Activated naive CD4-positive, alpha-beta T cell treated with anti-CD3 and anti-CD28 coated beads, Interleukin-2, amount 50 U/mL, for 72 hours (primary cell): ENCODE results near the gene ATCAY. TPM values are rescaled to one million over a fixed set of nuclear protein-coding genes. Genes with fewer than 3 reads are reported as not detected.
"Not testable (repeated sequence)": the region's sequence is repeated elsewhere in the genome, so short reads cannot be mapped to it uniquely, and the experiment has no call there.

Experiments used
- ATAC-seq, 2 donors: fragments of 150-1000 bp; cut with Tn5 transposase; 2 replicates each; pipeline ENCODE4 v1.10.0; 2021; ENCODE audit warnings: mild to moderate bottlenecking in 2 of 2, moderate library complexity in 2 of 2
- DNase-seq, 2 donors: peaks; one replicate each; pipeline ENCODE4 v3.0.0; 2021 to 2022; ENCODE audit warnings: low spot score in 2 of 2
- H3K27ac Mint-ChIP-seq, 2 donors: one replicate each; pipeline ENCODE4 v1.8.0; 2022; ENCODE audit warnings: mild to moderate bottlenecking in 2 of 2, mixed read lengths in 2 of 2
- H3K36me3 Mint-ChIP-seq, 2 donors: one replicate each; pipeline ENCODE4 v1.8.0; 2022; ENCODE audit warnings: mixed read lengths in 2 of 2
- H3K9me3 Mint-ChIP-seq, 2 donors: one replicate each; pipeline ENCODE4 v1.8.0; 2022; ENCODE audit warnings: mixed read lengths in 2 of 2
- total RNA-seq, 2 donors: library from RNA; stranded (reverse); gene quantifications; one replicate each; pipeline ENCODE4 v1.2.3, GENCODE V29; 2022

Gene ATCAY
- total RNA-seq, 2 donors from 2014 or later: 0.39 TPM; not detected in 1

- ATAC-seq (no peak), DNase-seq (no peak)
- Mint-ChIP-seq H3K36me3 (no peaks in the 10 kb centered on the region), H3K27ac (no peak overlapping the region), H3K9me3 (no peaks in the 10 kb centered on the region)
Observed at GRCh38 chr19:3879656-3880055, 829 bp upstream of the ATCAY start.

- no peak for DNase-seq
- Mint-ChIP-seq H3K9me3 (no peaks in the 10 kb centered on the region), H3K36me3 (no peaks in the 10 kb centered on the region), H3K27ac (no peak overlapping the region)
- no peak for ATAC-seq
Observed at GRCh38 chr19:3881272-3882040, 971 bp downstream of the ATCAY start.

- Mint-ChIP-seq H3K36me3 (no peaks in the 10 kb centered on the region), H3K9me3 (no peaks in the 10 kb centered on the region), H3K27ac (no peak overlapping the region)
- DNase-seq (no peak), ATAC-seq (no peak)
Observed at GRCh38 chr19:3882041-3882384, 1.5 kb downstream of the ATCAY start.

GRCh38 chr19:3890591-3890990 lies 10.1 kb downstream of the ATCAY start:
- H3K9me3 Mint-ChIP-seq: no peaks in the 10 kb centered on the region
- ATAC-seq (no peak), DNase-seq (no peak)
- no peak overlapping the region for H3K27ac Mint-ChIP-seq
- no peaks in the 10 kb centered on the region for H3K36me3 Mint-ChIP-seq

- no peaks in the 10 kb centered on the region for H3K9me3 Mint-ChIP-seq
- no peaks in the 10 kb centered on the region for H3K36me3 Mint-ChIP-seq
- DNase-seq (no peak), ATAC-seq (no peak)
- no peak overlapping the region for H3K27ac Mint-ChIP-seq
Observed at GRCh38 chr19:3893509-3894179, 13.2 kb downstream of the ATCAY start.

GRCh38 chr19:3894959-3895358 lies 14.5 kb downstream of the ATCAY start:
- H3K27ac Mint-ChIP-seq, DNase-seq, H3K9me3 Mint-ChIP-seq, H3K36me3 Mint-ChIP-seq, ATAC-seq: not testable (repeated sequence)

- no peak for ATAC-seq
- Mint-ChIP-seq H3K9me3 (no peaks in the 10 kb centered on the region), H3K36me3 (no peaks in the 10 kb centered on the region), H3K27ac (no peak overlapping the region)
- no peak for DNase-seq
Observed at GRCh38 chr19:3895788-3896187, 15.3 kb downstream of the ATCAY start.

- H3K9me3 Mint-ChIP-seq: no peaks in the 10 kb centered on the region
- H3K36me3 Mint-ChIP-seq: no peaks in the 10 kb centered on the region
- H3K27ac Mint-ChIP-seq: no peak overlapping the region
- no peak for ATAC-seq
- DNase-seq: no peak
Observed at GRCh38 chr19:3897936-3898335, 17.5 kb downstream of the ATCAY start.

GRCh38 chr19:3898426-3898825 lies 17.9 kb downstream of the ATCAY start:
- H3K27ac Mint-ChIP-seq: no peak overlapping the region
- no peaks in the 10 kb centered on the region for H3K36me3 Mint-ChIP-seq
- H3K9me3 Mint-ChIP-seq: no peaks in the 10 kb centered on the region
- DNase-seq (no peak), ATAC-seq (no peak)

- ATAC-seq: no peak
- no peak for DNase-seq
- H3K9me3 Mint-ChIP-seq: no peaks in the 10 kb centered on the region
- no peak overlapping the region for H3K27ac Mint-ChIP-seq
- no peaks in the 10 kb centered on the region for H3K36me3 Mint-ChIP-seq
Observed at GRCh38 chr19:3899531-3900294, 19.2 kb downstream of the ATCAY start.

GRCh38 chr19:3902317-3902973 lies 22.0 kb downstream of the ATCAY start:
- ATAC-seq (no peak), DNase-seq (no peak)
- H3K36me3 Mint-ChIP-seq: no peaks in the 10 kb centered on the region
- no peak overlapping the region for H3K27ac Mint-ChIP-seq
- no peaks in the 10 kb centered on the region for H3K9me3 Mint-ChIP-seq

- no peak for DNase-seq
- ATAC-seq: no peak
- H3K9me3 Mint-ChIP-seq: no peaks in the 10 kb centered on the region
- H3K36me3 Mint-ChIP-seq: no peaks in the 10 kb centered on the region
- no peak overlapping the region for H3K27ac Mint-ChIP-seq
Observed at GRCh38 chr19:3904233-3904632, 23.7 kb downstream of the ATCAY start.

GRCh38 chr19:3907626-3908265 lies 27.3 kb downstream of the ATCAY start:
- Mint-ChIP-seq H3K27ac (no peak overlapping the region), H3K36me3 (no peaks in the 10 kb centered on the region), H3K9me3 (no peaks in the 10 kb centered on the region)
- no peak for ATAC-seq
- DNase-seq: no peak

GRCh38 chr19:3908266-3909054 lies 28.0 kb downstream of the ATCAY start:
- Mint-ChIP-seq H3K27ac (no peak overlapping the region), H3K9me3 (no peaks in the 10 kb centered on the region), H3K36me3 (no peaks in the 10 kb centered on the region)
- ATAC-seq: no peak
- no peak for DNase-seq

- no peak for DNase-seq
- Mint-ChIP-seq H3K27ac (no peak overlapping the region), H3K36me3 (no peaks in the 10 kb centered on the region), H3K9me3 (no peaks in the 10 kb centered on the region)
- no peak for ATAC-seq
Observed at GRCh38 chr19:3910105-3910504, 29.6 kb downstream of the ATCAY start.

GRCh38 chr19:3914199-3914598 lies 33.7 kb downstream of the ATCAY start:
- ATAC-seq (no peak), DNase-seq (no peak)
- no peak overlapping the region for H3K27ac Mint-ChIP-seq
- H3K9me3 Mint-ChIP-seq: no peaks in the 10 kb centered on the region
- H3K36me3 Mint-ChIP-seq: no peaks in the 10 kb centered on the region
